Measurements from ENCODE around the gene ATP13A5.

Gene ATP13A5

DNA sequence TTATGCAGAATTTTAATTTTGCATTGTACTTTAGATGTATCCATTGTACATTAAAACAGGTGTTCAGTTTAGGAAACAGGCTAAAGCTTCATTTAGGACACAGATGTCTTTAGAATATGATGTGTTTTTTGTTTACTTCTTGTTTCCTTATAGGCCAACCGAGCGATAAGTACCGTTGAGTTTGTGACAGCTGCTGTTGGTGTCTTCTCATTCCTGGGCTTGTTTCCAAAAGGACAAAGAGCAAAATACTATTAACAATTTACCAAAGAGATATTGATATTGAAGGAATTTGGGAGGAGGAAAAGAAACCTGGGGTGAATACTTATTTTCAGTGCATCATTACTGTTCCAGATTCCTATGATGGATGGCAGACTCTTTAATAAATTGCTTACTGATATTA, 108.1 kb downstream of the ATP13A5 start:
- DNase-seq = no peak

DNA sequence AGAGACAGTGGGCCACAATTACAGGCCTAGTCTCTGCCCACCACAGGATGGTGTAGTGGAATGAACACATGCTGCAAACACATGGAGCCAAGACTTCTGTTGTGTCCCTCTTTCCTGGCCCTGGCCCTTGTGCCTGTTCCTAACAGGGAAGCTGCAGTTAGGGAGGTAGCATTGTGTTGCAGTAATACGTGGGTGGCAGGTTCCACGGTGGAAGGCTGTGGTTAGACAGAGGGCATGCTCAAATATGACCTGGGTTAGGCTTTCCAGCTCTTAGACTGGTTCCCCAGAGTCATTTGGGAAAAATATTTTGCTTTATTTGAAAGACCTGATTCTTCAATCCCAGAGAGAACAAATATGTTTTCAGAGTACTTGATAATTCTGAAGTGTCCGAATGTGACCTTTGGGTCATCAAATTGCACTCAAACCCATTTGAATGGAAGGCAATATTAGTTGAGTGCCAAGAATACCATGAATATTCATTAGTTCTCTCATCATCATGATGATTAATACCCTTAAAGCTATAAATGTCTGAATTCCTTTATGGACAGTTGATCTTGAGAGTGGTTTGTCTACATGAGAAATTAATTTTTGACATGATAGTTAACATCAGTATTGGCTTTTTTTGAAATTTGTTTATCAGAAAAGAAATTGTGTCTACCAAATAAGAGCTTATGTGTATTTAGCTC, 109.1 kb downstream of the ATP13A5 start:
- no peak for DNase-seq

- no peak for DNase-seq
Observed at GRCh38 chr3:193262707-193263106, 115.8 kb downstream of the ATP13A5 start.

- DNase-seq = no peak
Observed at GRCh38 chr3:193261970-193262369, 116.6 kb downstream of the ATP13A5 start.

- no peak for DNase-seq
Observed at GRCh38 chr3:193253986-193254660, 124.4 kb downstream of the ATP13A5 start.

DNA sequence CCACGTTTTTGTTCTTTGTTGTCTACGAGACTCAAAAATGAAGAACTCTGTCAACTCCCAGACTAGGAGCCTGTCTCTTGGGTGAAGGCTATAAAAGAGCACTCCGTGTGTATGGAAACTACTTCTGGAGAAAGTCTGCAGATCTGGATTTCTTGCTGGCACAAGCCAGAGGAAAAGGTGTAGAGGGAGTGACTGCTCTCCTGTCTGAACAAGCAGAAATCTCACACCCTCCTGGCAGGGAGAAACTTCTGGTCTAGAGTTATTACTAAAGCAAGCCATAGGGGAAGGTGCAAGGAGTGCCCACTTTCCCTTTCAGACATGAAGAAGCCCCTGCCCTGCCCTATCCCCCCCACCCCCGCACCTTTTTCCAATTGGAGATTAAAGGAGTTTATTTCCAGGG, 128.1 kb downstream of the ATP13A5 start:
- no peak for DNase-seq

DNA sequence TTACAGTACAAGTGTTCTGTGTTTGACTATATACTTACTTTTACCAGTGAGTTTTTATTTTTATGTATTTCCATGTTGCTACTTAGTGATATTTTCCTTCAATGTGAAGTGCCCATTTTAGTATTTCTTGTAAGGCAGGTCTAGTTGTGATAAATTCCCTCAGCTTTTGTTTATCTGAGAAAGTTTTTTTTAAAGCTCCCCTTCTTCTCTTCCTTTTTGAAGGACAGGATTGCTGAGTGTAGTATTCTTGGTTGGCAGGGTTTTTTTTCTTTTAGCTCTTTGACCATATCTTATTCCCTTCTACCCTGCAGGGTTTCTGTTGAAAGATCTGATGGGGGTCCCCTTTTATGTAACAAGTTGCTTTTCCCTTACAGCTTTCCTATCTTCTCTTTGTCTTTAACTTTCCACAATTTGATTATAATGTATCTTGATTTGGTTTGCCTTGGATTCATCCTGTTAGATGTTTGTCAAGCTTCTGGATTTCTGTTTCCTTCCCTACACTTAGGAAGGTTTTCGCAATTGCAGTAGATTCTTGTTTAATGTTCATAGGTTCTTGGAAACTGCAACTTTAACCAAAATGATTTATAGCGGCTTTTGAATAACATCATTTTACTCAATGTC, 129.6 kb downstream of the ATP13A5 start:
- DNase-seq = no peak

DNA sequence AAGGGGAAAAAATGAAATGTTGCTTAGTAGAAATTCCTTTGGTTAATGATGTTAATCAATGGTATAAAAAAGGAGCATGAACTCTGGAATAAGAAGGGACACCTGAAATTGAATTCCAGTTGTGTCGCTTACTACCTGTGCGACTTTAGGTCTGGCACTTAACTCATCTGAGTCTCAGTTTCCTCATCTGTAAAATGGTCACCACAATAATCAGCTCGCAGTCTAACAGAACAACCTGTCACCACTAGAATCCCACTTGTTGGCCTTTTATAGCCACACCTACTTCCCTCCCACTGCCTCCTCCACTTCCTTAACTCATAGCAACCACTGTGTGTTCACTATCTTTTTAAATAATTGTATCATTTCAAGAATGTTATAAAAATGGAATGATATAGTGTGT, 135.0 kb downstream of the ATP13A5 start:
- no peak for DNase-seq

DNA sequence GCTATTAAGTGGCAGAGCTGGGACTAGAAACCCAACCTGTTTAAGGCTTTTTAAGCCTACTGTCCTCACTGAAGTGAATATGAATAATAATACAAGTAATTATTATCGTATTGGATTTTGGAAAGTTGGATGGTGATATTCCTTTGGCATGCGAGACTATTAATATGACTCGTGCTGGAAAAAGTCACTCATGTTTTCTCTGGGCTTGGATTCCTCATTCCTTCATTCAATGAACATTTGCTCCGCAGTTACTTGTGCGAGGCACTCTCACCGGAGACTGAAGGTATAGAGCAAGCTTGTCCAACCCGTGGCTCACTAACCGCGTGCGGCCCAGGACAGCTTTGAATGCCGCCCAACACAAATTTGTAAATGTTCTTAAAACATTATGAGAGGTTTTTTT, 136.8 kb downstream of the ATP13A5 start:
- DNase-seq = no peak

DNA sequence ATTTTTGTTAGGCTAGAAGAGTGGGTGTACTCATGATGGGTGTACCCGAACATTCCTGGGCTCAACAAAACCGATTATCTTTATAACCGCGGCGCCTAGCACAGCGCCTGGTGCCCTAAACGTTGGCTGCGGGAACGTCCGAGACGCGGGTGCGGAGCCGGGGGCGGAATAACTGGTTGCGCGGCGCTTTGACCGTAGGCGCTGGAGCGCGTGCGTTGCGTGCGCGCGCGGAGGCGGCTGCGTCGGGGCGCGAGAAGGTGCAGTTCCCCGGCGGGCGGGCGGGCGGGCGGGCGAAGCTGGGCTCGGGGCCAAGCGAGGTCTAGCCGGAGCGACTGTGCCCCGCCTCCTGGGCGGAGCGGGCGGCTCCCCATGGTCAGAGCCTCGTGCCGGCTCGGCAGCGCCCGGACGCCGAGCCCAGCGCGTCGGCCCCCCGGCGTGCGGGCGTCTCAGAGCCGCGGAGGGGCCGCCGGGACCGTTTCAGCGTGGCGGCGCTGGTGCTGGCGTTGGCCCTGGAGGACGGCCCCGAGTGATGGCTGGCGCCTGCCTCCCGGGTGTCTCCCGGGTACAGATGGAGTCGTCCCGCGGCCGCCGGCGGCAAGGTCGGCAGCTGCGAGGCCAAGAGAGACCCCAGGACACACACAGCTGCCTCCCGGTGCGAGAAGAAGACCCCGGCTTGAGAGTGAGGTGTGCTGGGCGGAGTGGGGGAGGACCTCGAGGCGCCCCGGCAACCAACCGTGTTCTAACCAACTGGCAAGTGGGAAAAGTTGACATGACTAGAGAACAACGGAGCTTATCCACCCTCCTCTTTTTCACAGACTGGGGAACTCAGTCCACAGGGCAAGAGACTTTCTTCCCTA, 137.5 kb downstream of the ATP13A5 start, which contains the start of gene PLAAT1:
PLAAT1 (plus strand) TSS at position 373 of the 857 bp plus-strand sequence. CDS start 14,429 bp downstream, outside the sequence.
- DNase-seq = peak in 46 of 56 donors; percentile 4 to 75 (median 46)

DNA sequence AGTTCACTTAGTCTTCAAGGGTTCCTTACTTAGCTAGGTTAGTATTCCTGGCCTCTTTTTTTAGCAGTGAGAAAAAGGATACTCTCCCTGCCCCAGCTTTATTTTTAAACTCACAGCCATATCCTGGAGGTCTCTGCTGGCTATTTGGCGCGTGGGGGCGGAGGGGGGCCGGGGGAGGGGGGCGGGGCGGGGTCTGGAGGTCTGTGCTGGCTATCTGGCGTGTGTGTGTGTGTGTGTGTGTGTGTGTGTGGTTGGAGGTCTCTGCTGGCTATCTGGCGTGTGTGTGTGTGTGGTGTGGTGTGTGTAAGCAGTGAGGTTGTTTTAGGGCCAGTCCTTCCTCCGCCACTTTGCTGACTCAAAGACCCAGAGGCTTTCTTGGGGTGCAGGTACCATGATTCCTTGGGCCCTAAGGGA, 138.1 kb downstream of the ATP13A5 start:
- peak in 3 of 56 donors; percentile 12 to 45 (median 23) for DNase-seq

DNA sequence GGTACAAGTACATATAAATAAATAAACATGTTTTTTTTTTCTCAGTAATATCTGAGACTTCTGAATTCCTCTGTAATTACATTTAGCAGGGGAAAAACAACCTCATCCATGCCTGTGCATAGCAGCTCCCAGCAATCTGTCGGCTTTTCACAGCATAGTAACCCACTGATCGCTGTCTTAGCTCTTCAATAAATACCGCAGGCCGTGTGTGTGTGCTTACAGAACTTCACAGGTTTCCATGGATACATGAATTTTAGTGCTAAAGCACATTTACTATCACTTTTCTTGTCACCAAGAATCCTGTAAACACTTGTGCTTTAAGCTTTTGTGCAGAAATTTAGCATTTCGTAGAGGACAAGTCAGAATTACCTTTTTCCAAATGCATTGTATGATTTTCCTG, 141.5 kb downstream of the ATP13A5 start:
- peak in 6 of 56 donors; percentile 2 to 37 (median 5) for DNase-seq

GRCh38 chr3:193236599-193236998, 142.0 kb downstream of the ATP13A5 start:
- no peak for DNase-seq

GRCh38 chr3:193231201-193231600, 147.4 kb downstream of the ATP13A5 start:
- DNase-seq = no peak

DNA sequence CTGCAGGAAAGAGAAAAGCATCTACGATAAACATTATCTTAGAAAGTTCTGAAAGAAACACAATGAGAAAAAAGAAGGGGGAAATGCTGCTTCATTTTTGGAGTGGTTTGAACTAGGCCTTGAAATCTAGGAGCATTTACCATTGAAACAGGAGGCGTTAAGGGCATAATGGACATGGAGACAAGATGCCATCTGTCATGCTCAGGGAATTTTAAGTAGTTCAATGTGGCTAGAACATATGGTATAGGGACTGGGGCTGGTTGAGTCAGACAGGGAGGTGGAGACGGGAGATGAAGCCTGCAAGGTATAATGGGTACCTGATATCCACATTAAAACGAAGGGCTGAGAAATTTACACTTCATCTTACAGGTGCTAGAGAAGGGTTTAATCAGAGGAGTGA, 147.9 kb downstream of the ATP13A5 start:
- DNase-seq = no peak

DNA sequence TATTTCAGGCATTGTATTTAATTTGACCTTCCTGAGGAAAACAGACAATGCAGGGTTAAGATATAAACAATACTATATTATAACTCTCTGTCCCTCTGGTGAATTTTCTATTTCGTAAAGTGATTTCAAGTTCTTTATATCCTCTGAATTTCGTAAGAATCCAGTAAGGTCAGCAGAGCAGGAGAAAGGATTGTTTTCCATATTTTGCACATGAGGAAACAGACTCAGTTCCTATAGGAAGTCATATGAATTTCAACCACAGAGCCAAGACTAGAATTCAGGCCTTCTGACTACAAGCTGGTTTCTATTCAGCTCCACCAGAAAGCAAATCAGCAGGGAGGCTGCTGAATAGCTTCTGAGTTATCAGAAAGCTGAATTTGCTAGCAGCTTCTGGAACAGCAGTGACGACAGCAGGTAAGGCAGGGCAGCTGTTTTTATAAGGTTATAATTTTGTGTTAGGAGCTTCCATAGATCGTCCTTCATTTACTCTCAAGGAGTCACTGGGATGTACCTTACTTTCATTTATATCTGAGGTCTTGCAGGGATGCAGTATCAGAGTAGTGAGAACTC, 148.6 kb downstream of the ATP13A5 start:
- no peak for DNase-seq

- no peak for DNase-seq
Observed at GRCh38 chr3:193228206-193228605, 150.3 kb downstream of the ATP13A5 start.

DNA sequence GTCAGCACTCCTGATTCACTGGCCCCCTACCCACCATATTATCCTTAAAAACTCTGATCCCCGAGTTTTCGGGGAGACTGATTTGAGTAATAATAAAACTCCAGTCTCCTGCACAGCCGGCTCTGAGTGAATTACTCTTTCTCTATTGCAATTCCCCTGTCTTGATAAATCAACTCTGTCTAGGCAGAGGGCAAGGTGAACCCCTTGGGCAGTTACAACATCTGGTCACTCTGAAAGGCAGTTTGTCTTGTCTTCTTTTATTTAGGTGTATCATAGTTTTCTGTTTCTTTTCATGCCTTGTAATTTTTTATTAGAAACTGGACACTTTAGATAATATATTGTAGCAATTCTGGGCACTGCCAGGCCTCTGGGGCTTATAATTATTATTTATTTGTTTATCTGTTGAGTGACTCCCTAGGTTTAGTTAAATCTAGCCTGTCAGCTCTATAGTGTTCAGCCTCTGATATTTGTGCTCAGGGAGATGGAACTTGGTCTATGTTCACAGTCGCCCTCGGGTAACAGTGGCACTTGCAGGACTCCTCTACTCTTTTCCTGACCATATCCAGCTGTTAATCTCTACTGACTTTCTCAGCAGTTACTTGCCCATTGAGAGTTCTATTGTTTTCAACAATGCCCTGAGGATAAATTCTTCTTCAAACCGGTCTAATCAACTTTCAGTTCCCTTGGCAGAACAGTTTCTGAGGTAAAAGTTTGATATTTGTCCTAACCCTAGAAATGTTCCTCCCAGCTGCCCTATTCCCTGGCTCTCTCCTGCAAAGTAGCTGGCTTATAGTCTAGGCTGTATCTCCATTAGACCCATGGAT, 153.0 kb downstream of the ATP13A5 start:
- DNase-seq = no peak

Data from amygdala (tissue), 56 donors.